AG08396 (cell line): Measurements from ENCODE around the gene SLC9A4.
"Not testable (repeated sequence)": the region's sequence is repeated elsewhere in the genome, so short reads cannot be mapped to it uniquely, and the experiment has no call there.

Source experiments
- DNase-seq: peaks from one replicate; pipeline ENCODE4 v3.0.0; 2012; ENCODE audit warnings: low spot score, mixed read lengths

Gene SLC9A4

DNA sequence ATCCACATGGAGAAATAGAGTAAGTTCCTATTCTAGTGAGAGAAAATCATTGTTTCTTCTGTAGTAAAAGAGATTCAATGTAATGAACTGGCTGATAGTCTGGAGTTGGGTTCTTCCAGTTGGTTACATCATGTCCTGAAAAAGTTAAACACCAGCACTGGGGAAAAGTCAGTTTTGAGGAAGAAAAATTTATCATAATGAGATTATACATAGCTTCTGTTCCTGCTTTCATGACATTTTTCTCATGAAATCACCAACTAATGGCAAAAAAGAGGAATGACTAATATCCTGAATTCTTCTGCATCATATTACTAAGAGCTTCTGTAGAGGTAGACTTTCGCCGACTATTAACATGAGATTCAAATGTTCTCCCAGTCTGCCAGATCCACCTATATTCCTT lies 77.1 kb downstream of the SLC9A4 start:
- no peak for DNase-seq

DNA sequence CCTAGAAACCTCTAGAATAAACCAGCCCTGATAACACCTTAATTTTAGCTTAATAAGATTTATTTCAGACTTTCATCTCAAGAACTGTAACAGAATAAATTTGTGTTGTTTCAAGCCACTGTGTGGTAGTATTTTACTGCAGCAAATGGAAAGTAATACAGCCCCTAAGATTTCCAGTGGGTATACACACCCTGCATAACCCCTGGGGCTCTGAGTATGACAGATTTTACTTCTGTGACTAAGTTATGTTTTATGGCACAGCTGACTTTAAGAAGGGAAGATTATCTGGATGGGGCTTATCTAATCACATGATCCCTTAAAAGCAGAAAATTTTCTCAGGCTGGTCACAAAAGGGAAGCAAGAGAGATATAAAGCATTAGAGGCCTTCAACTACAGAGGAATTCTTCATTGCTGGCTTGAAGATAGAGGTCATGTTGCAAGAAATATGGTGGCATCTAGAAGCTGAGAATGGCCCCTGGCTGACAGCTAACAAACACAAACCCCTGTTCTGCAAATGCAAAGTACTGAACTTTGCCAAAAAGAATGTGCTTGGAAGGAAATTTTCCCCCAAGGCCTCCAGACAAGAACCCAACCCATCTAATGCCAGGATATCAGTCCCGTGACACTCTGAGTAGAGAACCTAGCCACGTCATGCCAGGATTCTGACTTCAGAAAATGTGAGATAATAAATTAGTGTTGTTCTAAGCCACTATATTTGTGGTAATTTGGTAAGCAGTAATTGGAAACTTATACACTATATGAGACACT lies 78.5 kb downstream of the SLC9A4 start:
- DNase-seq, result no peak

DNA sequence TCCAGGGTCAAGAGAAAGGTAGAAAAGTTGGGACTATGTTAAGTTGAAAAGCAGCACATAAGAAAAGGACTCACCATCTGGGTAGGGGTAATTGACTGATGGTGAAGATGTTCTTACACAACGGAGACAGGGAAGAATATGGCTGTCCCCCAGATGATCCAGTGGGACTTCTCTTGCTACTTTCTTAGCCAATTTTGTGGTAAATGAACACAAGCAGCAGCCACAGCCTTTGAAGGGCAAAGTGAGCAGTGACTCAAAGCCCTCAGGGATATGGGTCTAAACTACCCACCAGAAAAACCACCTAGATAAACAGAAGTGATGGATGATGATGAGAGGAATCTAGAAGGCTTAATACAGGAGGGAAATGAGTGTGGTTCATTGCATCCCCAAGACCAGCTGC lies 80.6 kb downstream of the SLC9A4 start:
- no peak for DNase-seq

DNA sequence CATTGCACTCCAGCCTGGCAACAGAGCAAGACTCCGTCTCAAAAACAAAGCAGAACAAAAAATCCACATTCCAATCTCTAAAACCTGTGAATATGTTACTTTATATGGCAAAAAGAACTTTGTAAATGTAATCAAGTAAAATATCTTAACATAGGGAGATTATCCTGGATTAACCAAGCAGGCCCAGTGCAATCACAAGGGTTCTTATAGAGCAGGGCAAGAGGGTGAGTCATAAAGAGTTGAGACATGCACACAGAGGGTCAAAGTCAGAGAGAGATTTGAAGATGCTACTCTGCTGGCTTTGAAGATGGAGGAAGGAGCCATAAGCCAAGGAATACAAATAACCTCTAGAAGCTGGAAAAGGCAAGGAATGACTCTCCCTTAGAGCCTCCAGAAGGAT lies 85.4 kb downstream of the SLC9A4 start:
- no peak for DNase-seq

DNA sequence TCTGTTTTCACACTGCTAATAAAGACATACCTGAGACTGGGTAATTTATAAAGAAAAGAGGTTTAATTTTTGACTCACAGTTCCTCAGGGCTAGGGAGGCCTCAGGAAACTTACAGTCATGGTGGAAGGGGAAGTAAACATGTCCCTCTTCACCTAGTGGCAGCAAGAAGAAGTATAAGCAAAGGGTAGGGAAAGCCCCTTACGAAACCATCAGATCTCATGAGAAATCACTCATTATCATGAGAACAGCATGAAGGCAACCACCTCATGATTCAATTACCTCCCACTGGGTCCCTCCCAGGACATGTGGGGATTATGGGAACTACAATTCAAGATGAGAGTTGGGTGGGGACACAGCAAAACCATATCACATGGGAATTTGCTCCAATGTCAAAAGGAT lies 89.5 kb downstream of the SLC9A4 start:
- DNase-seq, result not testable (repeated sequence)

DNA sequence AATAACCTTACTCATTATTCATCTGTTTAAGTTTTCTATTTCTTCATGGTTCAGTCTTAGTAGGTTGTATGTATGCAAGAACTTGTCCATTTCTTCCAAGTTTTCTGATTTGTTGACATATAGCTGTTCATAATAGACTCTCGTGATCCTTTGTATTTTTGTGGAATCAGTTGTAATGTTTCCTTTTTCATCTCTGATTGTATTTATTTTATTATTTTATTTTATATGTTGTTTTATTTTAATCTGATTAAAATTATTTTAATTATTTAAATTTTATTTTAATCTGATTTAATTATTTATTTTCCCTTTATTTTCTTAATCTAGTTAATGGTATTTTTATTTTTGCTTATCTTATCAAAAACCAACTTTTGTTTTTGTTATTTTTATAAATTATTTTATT lies 102.9 kb downstream of the SLC9A4 start:
- no peak for DNase-seq

DNA sequence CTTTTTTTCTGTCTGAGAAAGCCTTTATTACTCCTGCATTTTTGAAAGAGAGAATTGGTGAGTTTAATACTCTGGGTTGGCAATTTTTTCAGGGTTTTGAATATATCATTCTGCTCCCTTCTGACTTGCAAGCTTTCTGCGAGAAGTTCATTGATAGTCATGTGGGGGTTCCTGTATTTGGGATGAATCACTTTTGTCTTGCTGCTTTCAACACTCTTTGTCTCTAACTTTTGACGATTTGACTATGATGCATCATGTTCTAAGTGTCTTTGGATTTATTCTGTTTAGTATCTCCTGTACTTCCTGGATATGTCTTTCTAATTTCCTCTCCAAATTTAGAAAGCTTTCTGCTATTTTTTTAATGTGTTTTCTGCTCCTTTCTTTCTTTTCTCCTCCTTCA lies 105.3 kb downstream of the SLC9A4 start:
- no peak for DNase-seq

DNA sequence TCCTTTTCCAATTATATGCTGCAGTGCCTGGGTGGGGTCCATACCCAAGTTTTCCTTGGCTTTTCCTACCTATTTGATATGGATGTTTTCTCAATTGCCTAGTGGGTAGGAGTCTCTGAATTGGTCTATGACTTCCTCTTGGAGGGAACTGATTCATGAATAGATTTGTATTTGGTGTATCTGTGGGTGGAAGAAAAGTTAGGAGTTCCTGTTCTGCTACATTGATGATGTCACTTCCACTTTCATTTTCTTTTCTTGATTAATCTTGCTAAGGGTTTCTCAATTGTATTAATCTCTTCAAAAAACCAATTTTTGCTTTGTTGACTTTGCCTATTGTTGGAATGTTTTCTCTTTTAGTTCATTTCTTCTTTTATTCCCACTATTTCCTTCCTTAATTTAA lies 108.9 kb downstream of the SLC9A4 start:
- DNase-seq, result no peak

DNA sequence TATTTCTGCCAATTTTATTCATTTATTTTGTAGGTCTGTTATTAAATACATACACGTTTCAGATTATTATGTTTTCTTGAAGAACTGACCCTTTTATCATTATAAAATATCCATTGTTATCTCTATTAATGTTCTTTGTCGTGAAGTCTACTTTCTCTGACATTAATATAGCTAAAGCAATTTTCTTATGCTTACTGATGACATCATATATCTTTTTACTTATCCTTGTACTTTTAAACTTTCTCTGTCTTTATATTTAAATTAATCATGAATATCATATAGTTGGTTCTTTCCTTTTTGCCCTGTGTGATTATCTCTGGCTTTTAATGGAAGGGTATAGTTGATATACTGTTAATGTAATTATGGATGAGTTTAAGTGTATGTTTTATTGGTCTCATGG lies 109.8 kb downstream of the SLC9A4 start:
- no peak for DNase-seq
